Inflammatory macrophage treated with lipopolysaccharide for 1 hour (primary cell): ENCODE data around the gene TNS1.

Source experiments
- DNase-seq, 2 donors: peaks; one replicate each; pipeline ENCODE4 v3.0.0-alpha.2; 2020 to 2022

The TNS1 gene

GRCh38 chr2:217955881-217956493, 46.8 kb downstream of the TNS1 start:
- no peak for DNase-seq

- DNase-seq = no peak
Observed at GRCh38 chr2:217954971-217955740, 47.6 kb downstream of the TNS1 start.

GRCh38 chr2:217954469-217954868, 48.3 kb downstream of the TNS1 start:
- no peak for DNase-seq

- no peak for DNase-seq
Observed at GRCh38 chr2:217954051-217954450, 48.7 kb downstream of the TNS1 start.

GRCh38 chr2:217953531-217953932, 49.3 kb downstream of the TNS1 start:
- DNase-seq = no peak

- DNase-seq = no peak
Observed at GRCh38 chr2:217953011-217953481, 49.7 kb downstream of the TNS1 start.

GRCh38 chr2:217952409-217952808, 50.4 kb downstream of the TNS1 start:
- no peak for DNase-seq

- DNase-seq = no peak
Observed at GRCh38 chr2:217951521-217952247, 51.1 kb downstream of the TNS1 start.

GRCh38 chr2:217951091-217951490, 51.7 kb downstream of the TNS1 start:
- DNase-seq = no peak

- no peak for DNase-seq
Observed at GRCh38 chr2:217950401-217950871, 52.4 kb downstream of the TNS1 start.

GRCh38 chr2:217949447-217949846, 53.3 kb downstream of the TNS1 start:
- no peak for DNase-seq

- no peak for DNase-seq
Observed at GRCh38 chr2:217948897-217949296, 53.9 kb downstream of the TNS1 start.

GRCh38 chr2:217948351-217948791, 54.4 kb downstream of the TNS1 start:
- DNase-seq = no peak

GRCh38 chr2:217947383-217948350, 55.1 kb downstream of the TNS1 start:
- DNase-seq = no peak

- DNase-seq = no peak
Observed at GRCh38 chr2:217946051-217946450, 56.7 kb downstream of the TNS1 start.

GRCh38 chr2:217945530-217945929, 57.3 kb downstream of the TNS1 start:
- no peak for DNase-seq

- DNase-seq = no peak
Observed at GRCh38 chr2:217944923-217945322, 57.9 kb downstream of the TNS1 start.

- no peak for DNase-seq
Observed at GRCh38 chr2:217944366-217944765, 58.4 kb downstream of the TNS1 start.

- peak; percentile 51 to 56 for DNase-seq
Observed at GRCh38 chr2:217943446-217944321, 59.1 kb downstream of the TNS1 start.

GRCh38 chr2:217942731-217943335, 60.0 kb downstream of the TNS1 start:
- no peak for DNase-seq
